Spleen (tissue), 11 donors: Measurements from ENCODE around the gene TLR8. TPM values are rescaled to one million over a fixed set of nuclear protein-coding genes. Genes with fewer than 3 reads are reported as not detected.

Source experiments
- DNase-seq: peaks from one replicate; pipeline ENCODE4 v3.0.0-alpha.2; 2020
- H3K27ac ChIP-seq, 8 donors: fragments of 200-600 bp; sonication (generic) in 7 of 8; 1 replicate in 4 of 8; 2 replicates in 4 of 8; pipeline versions ENCODE4 v1.5.0 to v1.8.0; 2016 to 2021; ENCODE audit warnings: inconsistent platforms in 4 of 8, mild to moderate bottlenecking in 4 of 8, moderate library complexity in 1 of 8
- H3K27me3 ChIP-seq, 7 donors: fragments of 200-600 bp; sonication (generic) in 6 of 7; replicated peaks in 1 of 7; 1 replicate in 4 of 7; 2 replicates in 3 of 7; pipeline versions ENCODE4 v1.5.0 to v1.8.0; 2016 to 2021; ENCODE audit warnings: inconsistent platforms in 3 of 7, mild to moderate bottlenecking in 1 of 7
- H3K36me3 ChIP-seq, 6 donors: fragments of 200-600 bp; sonication (generic) in 5 of 6; 1 replicate in 4 of 6; 2 replicates in 2 of 6; pipeline versions ENCODE4 v1.5.0 to v1.8.0; 2016 to 2021; ENCODE audit warnings: inconsistent platforms in 2 of 6
- H3K4me1 ChIP-seq, 6 donors: fragments of 200-600 bp; sonication (generic) in 5 of 6; 1 replicate in 3 of 6; 2 replicates in 3 of 6; pipeline versions ENCODE4 v1.5.0 to v1.8.0; 2016 to 2021; ENCODE audit warnings: inconsistent platforms in 3 of 6
- H3K4me3 ChIP-seq, 8 donors: fragments of 200-600 bp; sonication (generic) in 7 of 8; 1 replicate in 4 of 8; 2 replicates in 4 of 8; pipeline versions ENCODE4 v1.5.0 to v1.8.0; 2016 to 2021; ENCODE audit warnings: inconsistent platforms in 4 of 8, mild to moderate bottlenecking in 4 of 8, moderate library complexity in 2 of 8
- H3K9me3 ChIP-seq, 8 donors: fragments of 200-600 bp; sonication (generic) in 7 of 8; 1 replicate in 4 of 8; 2 replicates in 4 of 8; pipeline versions ENCODE4 v1.5.0 to v1.8.0; 2016 to 2021; ENCODE audit warnings: inconsistent platforms in 4 of 8
- POLR2A ChIP-seq, 3 donors: fragments of 450-650 bp; IDR thresholded peaks; one replicate each; pipeline ENCODE4 v1.5.1; 2017; ENCODE audit warnings: antibody characterized with exemption in 3 of 3, mild to moderate bottlenecking in 1 of 3
- POLR2AphosphoS5 ChIP-seq, 3 donors: sonication (generic); formaldehyde crosslinking; IDR thresholded peaks; one replicate each; pipeline ENCODE4 v1.5.1; 2017; ENCODE audit warnings: antibody characterized with exemption in 3 of 3
- WGBS, 5 donors: extraction: QIAGEN DNeasy Blood & Tissue Kit in 3 of 5; methylation state at CpG; one replicate each; pipeline versions ENCODE4 v1.1.5 to v1.1.7; 2013 to 2018; 5-methylcytosine and 5-hydroxymethylcytosine counted together
- intact Hi-C: fragments of 100-400 bp; cut with DNase I; formaldehyde crosslinking; loops from one replicate; pipeline ENCODE4 v1.15.0; 2023; ENCODE audit warnings: low total_unique reads
- polyA plus RNA-seq, 3 donors: library from polyadenylated mRNA; stranded (reverse); fragments of 200-250 nt; gene quantifications; one replicate each; pipeline ENCODE4 v1.2.1, GENCODE V29; 2013
- total RNA-seq, 7 donors: library from RNA; depleted of rRNA in 3 of 7; stranded (reverse); fragments of >200 nt in 3 of 7; fragmentation: NEBNext Ultra II Directional in 4 of 7; extraction: Animal tissue kit (Norgen Biotek cat#: 25700) in 4 of 7; gene quantifications; one replicate each; pipeline versions ENCODE4 v1.1.0 to v1.2.1, GENCODE V29; 2016 to 2021
- TF ChIP-seq, protein P1 (sequence below), 11 experiments: fragments of 200-600 bp in 7 of 11; fragments of 450-650 bp in 4 of 11; sonication (generic) in 4 of 11; IDR thresholded peaks in 8 of 11; conservative IDR thresholded peaks in 3 of 11; 1 replicate in 7 of 11; 2 replicates in 4 of 11; pipeline versions ENCODE4 v1.4.0 to v1.8.0; 2016 to 2021; ENCODE audit warnings: antibody characterized with exemption in 11 of 11, inconsistent platforms in 4 of 11, mild to moderate bottlenecking in 1 of 11
- donor health status: healthy with polysubstance abuse.
- donor health status: DM: no; HTN: no; CAD: no; lungs with moderate emphysema.
- donor health status: DM: no; HTN: no; CAD: no.
- donor health status: Bipolar disorder and iron deficiency.
- donor health status: healthy.
- donor health status: DM: no; HTN: no; CAD: no.
- donor health status: DM: yes; HTN: yes; CAD: no.

TLR8 gene
- total and polyA plus RNA-seq, 10 donors = 1.1 to 76.5 (median 23.0) TPM

DNA sequence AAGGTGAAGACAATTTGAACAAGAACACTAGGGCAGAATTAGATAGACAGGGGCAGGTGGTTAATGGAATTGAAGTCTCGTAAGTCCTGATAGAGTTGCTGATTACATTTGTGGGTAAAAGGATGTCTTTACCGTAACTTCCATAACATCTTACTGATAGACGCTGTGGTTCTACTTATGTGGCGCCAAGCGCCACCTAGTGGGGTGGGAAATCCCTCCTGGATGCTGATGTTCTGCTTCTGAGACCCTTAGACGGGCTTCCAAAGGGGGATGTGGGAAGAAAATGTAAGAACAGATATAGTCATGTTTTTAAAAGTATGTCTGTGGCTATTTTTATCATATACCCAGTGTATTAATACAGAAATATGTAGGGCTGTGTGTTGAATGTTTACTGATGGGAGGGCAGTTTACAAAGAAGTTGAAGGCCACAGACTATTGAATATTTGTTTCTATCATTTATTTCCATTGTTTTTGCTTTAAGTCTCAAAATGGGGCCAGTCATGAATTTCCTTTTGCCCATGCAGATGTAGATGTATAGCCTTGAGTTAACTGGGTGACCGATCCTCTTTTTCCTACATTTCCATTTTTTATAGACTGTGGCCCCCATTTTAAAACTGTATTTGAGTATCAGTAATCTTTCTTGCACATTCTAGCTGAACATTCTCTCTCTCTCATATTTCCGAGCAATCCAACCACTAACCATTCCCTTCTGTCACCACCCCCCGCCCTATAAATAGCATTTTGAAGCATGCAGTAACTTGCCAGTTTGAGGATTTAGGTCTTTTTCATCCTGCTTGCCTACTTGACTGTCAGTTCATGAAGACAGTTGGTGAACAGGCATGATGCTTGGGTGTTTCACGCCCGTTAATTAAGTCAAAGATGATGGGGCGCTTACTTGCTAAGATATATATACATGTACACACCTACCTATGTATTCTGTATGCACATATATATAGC lies 12.1 kb upstream of the TLR8 start:
- intact Hi-C loops = loop anchor here (10.0 kb wide), 1 partner anchor 80 kb away; no protein-coding TSS in a partner anchor

DNA sequence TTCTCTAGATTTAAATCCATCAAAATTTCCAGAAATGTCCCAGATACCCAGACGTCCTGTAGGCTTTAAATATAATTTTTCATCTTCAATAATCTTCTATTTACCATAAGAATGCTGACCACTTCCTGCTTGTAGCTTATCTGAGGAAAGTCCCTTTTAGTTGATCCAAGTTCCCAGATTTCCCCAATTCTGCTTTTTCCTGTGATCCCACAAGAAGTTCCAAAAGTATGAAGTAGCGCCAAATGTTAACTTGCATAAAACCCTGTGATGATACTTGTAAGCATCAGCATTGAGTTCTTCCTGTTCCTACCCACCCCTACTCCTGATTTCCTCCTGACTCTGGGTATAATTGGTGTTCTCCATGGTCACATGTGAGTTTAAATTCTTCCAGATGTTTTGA lies 10.6 kb upstream of the TLR8 start:
- Histone ChIP-seq H3K4me1 (peaks cover 0 to 45% (median 16%) of the 10 kb centered on the region in 6 donors), H3K27me3 (peaks cover 0 to 5% (median 0%) of the 10 kb centered on the region in 7 donors), H3K36me3 (no peaks in the 10 kb centered on the region), H3K4me3 (no peak overlapping the region), H3K9me3 (no peaks in the 10 kb centered on the region), H3K27ac (peak overlapping the region in 1 of 8 donors; percentile 2)
- DNase-seq = no peak
- TF ChIP-seq, protein P1, sequence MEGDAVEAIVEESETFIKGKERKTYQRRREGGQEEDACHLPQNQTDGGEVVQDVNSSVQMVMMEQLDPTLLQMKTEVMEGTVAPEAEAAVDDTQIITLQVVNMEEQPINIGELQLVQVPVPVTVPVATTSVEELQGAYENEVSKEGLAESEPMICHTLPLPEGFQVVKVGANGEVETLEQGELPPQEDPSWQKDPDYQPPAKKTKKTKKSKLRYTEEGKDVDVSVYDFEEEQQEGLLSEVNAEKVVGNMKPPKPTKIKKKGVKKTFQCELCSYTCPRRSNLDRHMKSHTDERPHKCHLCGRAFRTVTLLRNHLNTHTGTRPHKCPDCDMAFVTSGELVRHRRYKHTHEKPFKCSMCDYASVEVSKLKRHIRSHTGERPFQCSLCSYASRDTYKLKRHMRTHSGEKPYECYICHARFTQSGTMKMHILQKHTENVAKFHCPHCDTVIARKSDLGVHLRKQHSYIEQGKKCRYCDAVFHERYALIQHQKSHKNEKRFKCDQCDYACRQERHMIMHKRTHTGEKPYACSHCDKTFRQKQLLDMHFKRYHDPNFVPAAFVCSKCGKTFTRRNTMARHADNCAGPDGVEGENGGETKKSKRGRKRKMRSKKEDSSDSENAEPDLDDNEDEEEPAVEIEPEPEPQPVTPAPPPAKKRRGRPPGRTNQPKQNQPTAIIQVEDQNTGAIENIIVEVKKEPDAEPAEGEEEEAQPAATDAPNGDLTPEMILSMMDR (IDR thresholded peaks at IDR 0.05 in 8 of 11, conservative IDR thresholded peaks at IDR 0.05 in 3 of 11) = no peak
- TF ChIP-seq POLR2AphosphoS5 (IDR thresholded peaks at IDR 0.05) = no peak
- TF ChIP-seq POLR2A (IDR thresholded peaks at IDR 0.05) = no peak
- intact Hi-C loops = loop anchor here (10.0 kb wide), 1 partner anchor 81 kb away; no protein-coding TSS in a partner anchor
- 36 to 56% (median 43%) methylated on average over 2 of the region's 2 CpGs for WGBS, 5 donors

More for the DNA sequence above, 12.1 kb upstream of the TLR8 start:
- Histone ChIP-seq H3K36me3 (no peaks in the 10 kb centered on the region), H3K4me3 (no peak overlapping the region), H3K27me3 (peaks cover 0 to under 1% (median 0%) of the 10 kb centered on the region in 7 donors), H3K9me3 (no peaks in the 10 kb centered on the region), H3K27ac (no peak overlapping the region), H3K4me1 (peaks cover 0 to 60% (median 24%) of the 10 kb centered on the region in 6 donors)
- TF ChIP-seq, protein P1 (IDR thresholded peaks at IDR 0.05 in 8 of 11, conservative IDR thresholded peaks at IDR 0.05 in 3 of 11) = peak in 10 of 11 experiments; percentile 26 to 68 (median 56)
- no peak for TF ChIP-seq POLR2AphosphoS5 (IDR thresholded peaks at IDR 0.05)
- no peak for TF ChIP-seq POLR2A (IDR thresholded peaks at IDR 0.05)
- DNase-seq = peak; percentile 79
- 47 to 61% (median 53%) methylated on average over 12 of the region's 12 CpGs for WGBS, 5 donors

DNA sequence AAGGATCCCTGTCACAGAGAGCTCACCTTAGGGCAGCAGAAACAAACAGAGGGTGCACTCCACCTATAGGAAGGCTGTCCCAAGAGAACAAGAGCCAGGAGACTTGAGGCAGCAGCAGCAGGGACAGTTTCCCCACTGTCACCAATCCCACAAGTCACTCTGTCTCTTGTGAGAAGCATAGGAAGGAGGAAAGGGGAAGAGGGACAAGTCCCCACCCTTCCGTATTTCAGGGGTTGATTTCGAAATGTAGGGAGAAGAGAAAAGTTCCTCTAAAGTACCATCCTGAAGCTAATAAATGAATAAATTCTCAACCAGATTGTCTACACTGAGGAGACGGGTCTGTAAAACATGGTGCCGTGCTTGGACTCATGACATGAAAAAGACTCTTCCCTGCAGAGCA lies 9.5 kb upstream of the TLR8 start:
- Histone ChIP-seq H3K27me3 (peaks cover 0 to 10% (median 0%) of the 10 kb centered on the region in 7 donors), H3K9me3 (no peaks in the 10 kb centered on the region), H3K36me3 (no peaks in the 10 kb centered on the region), H3K4me1 (peaks cover 0 to 44% (median 16%) of the 10 kb centered on the region in 6 donors), H3K27ac (peak overlapping the region in 2 of 8 donors; percentile 39 to 63), H3K4me3 (no peak overlapping the region)
- WGBS, 5 donors = 46 to 74% (median 65%) methylated on average over 4 of the region's 4 CpGs
- TF ChIP-seq POLR2A (IDR thresholded peaks at IDR 0.05) (no peak), POLR2AphosphoS5 (IDR thresholded peaks at IDR 0.05) (no peak)
- TF ChIP-seq, protein P1 (IDR thresholded peaks at IDR 0.05 in 8 of 11, conservative IDR thresholded peaks at IDR 0.05 in 3 of 11) = no peak
- DNase-seq = no peak
- intact Hi-C loops = loop anchor here (10.0 kb wide), 1 partner anchor 82 kb away; no protein-coding TSS in a partner anchor

DNA sequence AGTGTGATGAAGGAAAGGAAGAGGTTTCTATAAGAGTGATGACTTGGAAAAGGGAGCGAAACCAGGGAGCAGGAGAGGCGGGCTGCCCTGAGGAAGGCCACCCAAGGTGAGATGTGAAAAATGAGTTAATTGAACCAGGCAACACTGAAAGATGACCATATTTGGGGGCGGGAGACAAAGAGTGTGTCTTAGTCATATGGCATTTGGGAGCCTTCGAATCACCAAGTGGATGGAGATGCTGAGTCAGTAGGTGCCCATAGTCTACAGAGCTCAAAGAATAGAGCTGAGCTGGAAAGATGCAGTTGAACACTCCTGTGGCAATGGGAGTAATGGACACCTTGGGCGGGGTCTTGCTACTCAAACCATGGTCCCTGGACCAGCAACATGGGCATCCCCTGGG lies 8.3 kb upstream of the TLR8 start:
- peaks cover 0 to 14% (median 0%) of the 10 kb centered on the region in 7 donors for H3K27me3 ChIP-seq
- 84 to 98% (median 90%) methylated on average over 5 of the region's 5 CpGs for WGBS, 5 donors
- TF ChIP-seq, protein P1 (IDR thresholded peaks at IDR 0.05 in 8 of 11, conservative IDR thresholded peaks at IDR 0.05 in 3 of 11) = no peak
- TF ChIP-seq POLR2A (IDR thresholded peaks at IDR 0.05) (no peak), POLR2AphosphoS5 (IDR thresholded peaks at IDR 0.05) (no peak)
- no peaks in the 10 kb centered on the region for H3K9me3 ChIP-seq
- H3K4me3 ChIP-seq = no peak overlapping the region
- H3K27ac ChIP-seq = no peak overlapping the region
- H3K4me1 ChIP-seq = peaks cover 0 to 33% (median 14%) of the 10 kb centered on the region in 6 donors
- no peak for DNase-seq
- H3K36me3 ChIP-seq = no peaks in the 10 kb centered on the region
- intact Hi-C loops = loop anchor here (10.0 kb wide), 1 partner anchor 83 kb away; no protein-coding TSS in a partner anchor
